OCI-M1 (cell line): ENCODE measurements around the gene CMTM4.
"Not testable (repeated sequence)": the region's sequence is repeated elsewhere in the genome, so short reads cannot be mapped to it uniquely, and the experiment has no call there.

Experiments
- DNase-seq: peaks from one replicate; lab custom pipeline; 2025; lab: John Stamatoyannopoulos, UW

CMTM4 gene

DNA sequence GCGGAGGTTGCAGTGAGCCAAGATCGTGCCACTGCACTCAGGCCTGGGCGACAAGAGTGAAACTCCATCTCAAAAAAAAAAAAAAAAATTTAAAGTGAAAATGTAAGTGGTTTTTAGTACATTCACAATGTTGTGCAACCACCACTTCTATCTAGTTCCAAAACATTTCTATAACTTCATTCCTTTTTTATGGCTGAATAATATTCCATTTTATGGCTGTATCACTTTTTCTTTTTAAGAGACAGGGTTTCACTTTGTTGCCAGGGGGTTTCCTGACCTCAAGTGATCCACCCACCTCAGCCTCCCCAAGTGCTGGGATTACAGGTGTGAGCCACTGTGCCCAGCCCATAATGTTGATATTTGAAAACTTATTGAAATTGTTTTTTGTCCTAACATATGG, 103.7 kb downstream of the CMTM4 start:
- DNase-seq = no peak

DNA sequence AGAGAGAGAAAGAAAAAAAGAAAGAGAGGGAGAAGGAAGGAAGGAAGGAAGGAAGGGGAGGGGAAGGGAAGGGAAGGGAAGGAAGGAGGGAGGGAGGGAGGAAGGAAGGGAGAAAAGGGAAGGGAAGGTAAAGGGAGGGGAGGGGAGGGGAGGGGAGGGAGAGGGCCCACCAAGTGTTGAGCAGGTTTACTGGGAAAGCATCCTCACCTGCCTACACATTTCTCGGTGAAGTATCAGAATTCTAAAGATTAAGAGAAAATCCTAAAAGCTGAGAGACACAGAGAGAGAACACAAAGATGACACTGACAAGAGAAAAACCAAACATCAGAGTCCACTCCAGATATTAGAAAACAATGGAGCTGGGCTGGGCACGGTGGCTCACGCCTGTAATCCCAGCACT, 104.3 kb downstream of the CMTM4 start:
- no peak for DNase-seq

DNA sequence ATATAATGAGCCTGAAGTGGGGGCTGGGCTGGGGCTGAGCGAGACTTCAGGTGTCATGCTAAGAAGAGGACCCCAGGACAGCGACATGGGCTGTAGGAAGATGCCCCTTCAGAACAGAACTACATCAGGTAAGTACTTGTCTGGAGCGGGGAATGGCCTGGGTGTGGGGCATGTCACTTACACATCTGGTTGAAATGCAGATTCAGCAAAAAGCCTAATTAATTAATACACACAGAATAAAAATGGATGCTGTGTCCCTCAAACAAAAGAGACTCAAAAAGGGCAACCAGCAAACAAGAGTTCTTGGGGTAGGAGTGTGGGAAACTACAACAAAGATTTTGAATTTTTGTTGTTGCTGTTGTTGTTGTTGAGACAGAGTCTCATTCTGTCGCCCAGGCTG, 105.5 kb downstream of the CMTM4 start:
- DNase-seq = no peak

DNA sequence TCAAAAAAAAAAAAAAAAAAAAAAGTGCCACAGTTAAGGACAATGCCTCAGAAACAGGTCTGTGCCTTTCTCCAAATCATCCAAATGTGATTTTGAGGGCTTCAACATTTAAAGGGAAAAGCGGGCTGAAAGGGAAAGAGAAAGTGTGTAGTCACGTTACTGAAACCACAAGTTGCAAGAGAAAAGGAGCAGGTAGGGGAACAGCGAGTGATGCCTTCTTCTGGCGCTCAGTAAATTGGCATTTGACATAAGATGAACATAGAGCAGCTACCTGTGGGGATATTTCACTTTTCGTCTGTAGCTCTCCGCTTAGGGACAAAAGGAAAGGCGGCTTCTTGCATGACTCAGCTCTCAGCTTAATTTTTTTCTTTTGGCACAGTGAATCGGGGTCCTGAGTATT, 106.2 kb downstream of the CMTM4 start:
- DNase-seq = peak; percentile 75

DNA sequence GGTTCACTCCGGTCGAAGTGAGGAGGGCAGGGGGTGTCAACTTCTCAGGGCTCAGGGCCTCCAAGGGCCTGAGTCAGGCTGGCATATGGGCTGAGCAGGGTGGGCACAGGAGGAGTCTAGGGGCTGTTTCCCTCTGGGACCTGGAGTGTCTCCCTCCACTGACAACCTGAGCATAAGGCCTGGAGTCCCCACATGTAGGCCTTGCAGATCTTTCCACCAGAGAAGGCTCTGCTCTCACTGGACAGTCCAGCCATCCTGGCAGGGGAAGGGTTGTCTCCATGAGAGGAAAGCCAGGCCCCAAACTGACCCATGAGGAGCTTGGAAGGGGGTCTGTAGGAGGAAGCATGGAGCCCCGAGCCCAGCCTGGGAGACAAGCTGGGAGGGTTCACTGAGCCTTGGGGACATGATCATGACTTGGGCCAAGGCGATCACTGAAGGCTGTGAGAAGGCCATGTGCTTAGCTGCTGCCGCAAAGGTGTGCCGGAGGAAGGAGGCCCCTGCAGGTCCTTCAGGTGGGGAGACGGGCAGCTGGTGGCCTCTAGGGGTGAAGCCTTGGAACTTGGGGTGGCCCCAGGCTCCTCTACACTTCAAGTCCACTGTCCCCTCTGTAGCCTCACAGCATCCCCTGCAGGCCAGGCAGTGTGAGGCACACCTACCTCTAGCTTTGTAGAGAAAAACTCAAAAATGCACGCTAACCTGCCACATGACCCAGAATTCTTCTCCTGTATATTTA, 107.4 kb downstream of the CMTM4 start:
- DNase-seq = peak; percentile 70

DNA sequence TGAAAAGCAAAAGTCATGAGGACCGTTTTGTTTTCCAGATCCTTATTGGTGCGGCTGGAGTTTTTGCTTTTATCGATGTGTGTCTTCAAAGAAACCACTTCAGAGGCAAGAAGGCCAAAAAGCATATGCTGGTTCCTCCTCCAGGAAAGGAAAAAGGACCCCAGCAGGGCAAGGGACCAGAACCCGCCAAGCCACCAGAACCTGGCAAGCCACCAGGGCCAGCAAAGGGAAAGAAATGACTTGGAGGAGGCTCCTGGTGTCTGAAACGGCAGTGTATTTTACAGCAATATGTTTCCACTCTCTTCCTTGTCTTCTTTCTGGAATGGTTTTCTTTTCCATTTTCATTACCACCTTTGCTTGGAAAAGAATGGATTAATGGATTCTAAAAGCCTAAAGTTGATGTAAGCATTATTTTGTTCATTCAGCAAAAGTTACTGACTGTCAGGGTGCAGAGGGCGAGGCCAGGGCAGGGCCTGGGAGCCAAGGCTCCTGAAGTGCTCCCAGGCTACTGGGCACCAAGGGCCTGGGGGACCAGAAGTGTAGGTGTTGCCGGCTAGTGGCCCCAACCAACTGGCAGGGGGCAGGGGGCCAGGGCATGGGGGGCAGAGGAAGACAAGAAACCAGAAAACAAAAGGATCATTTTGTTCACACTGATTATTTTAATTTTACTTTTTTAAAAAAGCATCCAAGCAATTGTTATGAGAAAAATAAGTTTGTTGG, 108.5 kb downstream of the CMTM4 start:
- no peak for DNase-seq

DNA sequence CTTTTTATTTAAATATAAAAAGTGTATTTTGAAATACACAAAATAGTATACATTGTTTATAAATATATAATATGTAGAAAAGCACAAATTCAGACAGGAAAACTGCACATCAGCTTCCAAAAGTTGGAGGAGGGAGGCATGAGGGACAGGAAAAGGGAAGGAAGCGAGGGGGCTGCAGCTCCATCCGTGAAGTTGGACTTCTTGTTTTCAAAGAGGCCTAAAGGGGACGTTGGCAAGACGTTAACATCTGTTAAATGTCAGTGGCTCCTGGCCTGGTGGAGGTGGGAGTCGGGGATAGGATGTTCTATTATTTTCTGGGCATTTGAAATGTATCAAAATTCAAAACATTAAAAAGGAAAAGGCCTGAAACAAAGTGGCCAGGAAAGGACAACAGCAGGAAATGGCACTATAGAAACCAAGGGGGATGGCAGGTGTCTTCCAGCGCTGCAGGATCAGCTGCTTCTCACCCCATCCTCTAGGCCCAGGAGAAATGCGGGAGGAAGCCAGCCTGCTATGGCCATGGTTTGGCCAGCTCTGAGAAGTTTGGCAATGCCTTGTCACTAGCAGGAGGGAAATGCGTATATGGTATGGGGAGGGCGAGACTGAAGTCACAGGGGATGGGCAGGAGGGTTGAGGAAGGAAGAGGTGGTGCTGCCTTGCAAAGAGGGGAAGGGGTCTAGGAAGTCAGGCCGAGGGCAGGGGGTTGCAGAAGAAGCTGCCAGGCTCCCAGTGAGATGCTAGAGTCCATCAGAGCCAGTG, 110.9 kb downstream of the CMTM4 start:
- no peak for DNase-seq

DNA sequence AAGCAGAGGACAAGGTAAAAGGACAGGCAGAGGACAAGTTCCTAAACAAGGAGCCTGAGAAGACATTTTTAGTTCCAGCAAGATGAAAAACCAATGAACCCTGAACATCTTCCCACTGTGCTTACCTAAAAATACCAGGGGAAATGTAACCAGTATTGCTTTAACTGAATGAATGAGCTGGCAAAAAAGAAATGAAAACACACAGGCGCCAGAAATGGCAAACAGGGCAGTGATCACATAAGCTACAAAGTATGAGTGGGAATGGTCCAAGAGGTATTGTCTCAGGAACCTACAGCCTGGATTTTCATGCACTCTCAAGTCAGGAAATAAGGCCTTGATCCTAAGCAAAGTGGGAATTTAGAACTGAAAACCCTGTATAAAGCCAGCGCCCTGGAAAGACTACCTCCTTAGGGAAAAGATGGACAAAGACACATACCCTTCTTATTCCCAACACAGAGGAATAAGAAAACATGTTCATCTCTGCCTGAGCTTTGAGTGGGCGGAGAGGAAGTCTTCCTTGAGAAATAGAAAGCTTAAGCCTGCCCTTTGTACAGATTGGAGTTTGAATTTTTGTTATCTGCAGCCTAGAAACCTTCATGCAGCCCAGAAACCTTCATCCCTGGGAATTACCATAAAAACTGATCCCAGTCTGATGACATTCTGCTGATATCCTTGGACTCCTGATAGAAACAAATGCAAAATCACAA, 115.1 kb downstream of the CMTM4 start:
- DNase-seq = no peak

DNA sequence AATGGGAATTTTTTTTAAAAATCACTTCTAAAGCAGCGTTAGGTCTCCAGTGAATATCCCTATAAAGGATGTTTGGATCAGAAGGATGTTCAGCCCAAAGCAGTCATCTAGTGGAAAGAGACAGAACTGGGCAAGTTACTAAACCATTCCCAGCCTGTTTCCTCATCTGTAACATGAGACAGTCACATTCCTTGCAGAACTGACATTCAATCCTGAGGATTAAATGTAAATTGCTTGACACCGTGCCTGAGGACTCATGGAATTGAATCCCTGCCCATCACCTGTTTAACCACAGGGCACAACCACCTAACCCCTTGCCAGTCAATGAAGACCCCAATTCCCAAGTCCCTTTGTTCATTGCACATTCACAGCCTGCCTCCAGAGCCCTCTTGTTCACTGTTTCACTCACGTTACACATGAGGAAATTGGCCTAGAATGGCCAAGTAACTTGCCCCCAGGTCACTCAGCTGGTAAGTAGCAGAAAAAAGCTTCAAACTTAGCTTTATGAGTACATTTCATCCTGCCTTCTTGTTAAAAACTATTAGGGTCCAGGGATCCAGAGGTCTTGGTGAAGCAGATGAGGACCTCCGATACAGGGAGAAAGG, 115.8 kb downstream of the CMTM4 start:
- DNase-seq = no peak

DNA sequence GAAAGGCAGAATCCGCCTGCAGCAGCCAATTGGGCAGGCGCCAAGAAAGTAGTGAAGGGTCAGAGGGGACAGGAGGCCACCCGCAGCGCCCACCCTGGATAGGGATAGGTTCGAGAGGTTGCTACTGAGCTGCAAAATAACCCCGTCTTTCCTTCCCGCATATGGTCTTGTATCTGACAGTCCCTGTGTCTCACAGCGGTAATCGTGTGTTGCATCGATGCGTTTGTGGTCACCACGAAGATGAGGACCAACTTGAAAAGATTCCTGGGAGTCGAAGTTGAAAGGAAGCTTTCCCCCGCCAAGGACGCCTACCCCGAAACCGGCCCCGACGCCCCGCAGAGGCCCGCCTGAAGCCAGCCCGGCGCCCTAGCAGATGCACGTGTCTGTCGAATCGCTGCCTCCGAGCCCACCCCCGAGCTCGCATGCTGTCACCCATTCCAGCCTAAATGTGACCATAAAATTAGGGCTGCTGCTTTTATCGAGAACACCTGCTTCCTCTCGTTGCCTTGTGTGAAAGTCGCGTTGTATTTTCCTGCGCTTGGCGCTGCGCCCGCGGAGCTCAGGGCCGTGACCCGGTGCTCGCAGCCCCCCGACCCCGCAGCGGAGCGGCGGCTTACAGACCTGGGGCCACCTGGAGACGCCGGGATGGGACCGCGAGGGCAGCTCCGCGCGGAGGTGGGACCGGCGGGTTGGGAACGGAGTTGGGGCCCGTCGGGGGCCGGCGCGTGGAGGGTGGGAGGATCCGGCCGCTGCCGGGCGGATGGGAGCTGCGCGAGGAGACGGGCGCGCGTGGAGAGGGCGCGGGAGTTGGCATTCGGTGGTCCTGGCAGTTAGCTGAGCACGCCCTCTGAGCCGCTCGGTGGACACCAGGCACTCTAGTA, 117.7 kb downstream of the CMTM4 start, which contains the start of gene CMTM2:
Gene CMTM2, plus strand, starts transcription at position 813 of the 881 bp plus-strand sequence. CDS start 145 bp downstream, outside the sequence.
- no peak for DNase-seq

DNA sequence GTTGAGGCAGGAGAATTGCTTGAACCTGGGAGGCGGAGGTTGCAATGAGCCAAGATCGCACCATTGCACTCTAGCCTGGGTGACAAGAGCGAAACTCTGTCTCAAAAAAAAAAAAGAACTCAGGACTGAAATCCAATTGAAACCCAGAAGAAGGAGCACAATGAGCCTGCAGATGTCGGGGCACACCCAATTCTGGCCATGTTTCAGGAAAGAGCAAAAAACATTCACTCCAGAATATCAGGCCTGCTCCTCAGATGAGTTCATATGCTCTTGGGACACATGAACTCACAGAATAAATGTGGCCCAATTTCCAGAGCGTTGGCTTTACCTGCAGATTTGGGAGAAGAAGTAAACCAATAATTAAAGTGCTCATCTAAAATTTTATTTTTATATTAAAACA, 120.2 kb downstream of the CMTM4 start:
- DNase-seq = no peak

DNA sequence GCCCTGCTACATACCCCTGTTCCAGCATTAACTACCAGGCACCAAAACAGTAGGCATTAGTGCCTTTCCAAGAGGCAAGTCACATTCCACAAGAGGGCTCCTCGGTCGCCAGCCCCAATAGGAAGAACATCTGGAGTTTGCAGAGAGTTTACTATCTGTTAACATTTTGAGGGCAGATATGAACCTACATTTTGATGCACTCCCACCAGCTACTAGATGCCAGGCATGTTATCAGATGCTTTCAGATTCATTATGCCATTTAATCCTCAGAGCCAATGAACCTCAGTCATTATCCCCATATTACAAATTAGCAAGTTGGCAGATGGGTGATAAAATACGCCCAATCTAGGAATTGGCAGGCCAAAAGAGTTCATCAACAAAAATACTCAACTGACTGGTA, 121.5 kb downstream of the CMTM4 start:
- DNase-seq = peak; percentile 45

DNA sequence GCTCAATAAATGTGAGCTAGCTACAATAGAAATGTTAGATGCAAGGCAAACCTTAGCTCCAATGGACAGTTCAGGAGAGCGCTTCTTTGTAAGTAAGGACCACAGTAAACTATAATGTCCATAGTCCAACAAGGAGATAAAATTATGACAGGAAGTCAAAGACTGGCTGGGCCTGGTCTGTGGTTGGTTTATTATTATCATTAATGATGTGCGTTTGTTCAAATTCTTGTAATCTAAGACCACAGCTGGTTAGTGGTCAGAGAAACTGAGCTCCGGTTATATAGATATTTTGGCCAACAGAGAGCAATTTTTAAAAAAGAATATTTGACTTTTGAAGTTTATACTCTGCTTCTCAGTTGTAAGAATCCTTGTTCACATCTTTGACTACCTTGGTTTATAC, 122.0 kb downstream of the CMTM4 start:
- DNase-seq = peak; percentile 67

DNA sequence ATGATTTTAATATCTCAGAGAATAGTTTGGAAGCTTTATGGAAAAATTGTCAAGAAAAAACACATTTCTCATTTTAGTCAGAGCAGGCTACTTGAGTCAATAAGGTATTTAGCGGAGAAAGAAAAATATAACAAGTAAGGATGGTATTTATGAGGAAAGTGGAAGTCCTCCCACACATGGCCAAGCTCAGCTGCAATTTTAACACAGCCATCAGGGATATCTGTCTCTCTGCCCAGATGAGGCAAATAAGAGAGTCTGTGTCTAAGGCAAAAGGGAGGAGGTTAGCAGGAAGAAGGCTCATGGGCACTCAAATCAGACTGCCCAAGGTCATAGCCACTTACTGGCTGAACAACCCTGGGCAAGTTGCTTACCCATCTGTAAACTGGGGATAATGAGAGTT, 122.5 kb downstream of the CMTM4 start:
- peak; percentile 55 for DNase-seq

DNA sequence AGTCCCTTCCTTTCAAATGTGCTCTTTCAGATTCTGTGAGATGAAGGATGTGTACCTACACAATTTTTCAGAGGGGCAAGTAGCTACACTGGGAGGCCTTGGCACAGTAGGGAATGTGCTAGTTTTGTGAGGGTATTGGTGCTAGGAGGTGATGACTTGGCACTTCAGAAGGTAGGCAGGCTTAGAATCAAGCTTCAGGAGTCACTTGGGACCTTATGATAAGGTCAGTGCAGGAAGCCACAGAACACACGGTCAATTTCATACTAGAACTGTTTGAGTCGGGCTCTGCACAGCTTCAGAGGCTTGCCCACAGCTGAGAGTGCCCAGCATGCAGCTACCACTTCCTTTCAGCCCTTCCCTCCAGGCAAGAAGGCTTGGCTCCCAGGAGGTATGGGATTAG, 124.2 kb downstream of the CMTM4 start:
- peak; percentile 58 for DNase-seq

DNA sequence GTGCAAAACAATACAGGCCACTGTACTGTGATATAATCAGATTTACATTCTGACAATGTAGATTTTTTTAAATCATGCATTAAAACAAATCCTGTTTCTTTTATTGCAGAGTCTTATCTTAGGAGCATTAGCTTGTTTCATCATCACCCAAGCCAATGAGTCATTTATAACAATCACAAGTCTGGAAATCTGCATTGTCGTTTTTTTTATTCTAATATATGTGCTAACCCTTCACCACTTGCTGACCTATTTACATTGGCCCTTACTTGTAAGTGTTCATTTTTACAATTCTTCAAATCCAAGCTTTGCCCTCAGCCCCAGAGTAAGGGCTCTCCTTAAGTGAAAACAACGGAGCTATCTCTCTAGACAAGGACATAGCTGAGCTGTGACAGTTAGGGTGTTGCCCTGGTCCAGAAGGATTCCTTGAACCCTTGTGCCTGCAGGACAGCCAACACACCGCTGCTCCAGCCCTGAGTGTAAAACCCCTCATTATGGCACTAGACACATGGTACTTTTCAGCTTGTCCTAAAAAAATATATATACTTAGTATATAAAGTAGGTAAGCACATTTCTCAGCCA, 126.6 kb downstream of the CMTM4 start:
- DNase-seq = peak; percentile 65

DNA sequence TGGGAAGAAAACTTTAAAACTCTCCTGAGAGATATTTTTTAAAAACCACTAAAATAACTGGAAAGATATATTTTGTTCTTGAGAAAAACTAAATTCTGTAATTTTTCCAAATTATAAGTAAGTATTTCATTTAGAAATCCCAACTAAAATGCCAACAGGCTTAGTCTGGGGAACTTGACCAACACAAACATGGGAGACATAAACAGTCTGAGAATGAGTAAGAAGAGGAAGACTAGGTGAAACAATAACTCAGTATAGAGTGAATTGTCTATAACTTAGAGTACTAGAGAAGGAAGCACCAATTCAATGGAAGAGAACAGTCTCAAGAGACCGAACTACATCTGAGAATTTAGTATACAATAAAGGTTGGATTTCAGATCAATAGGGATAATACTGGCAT, 127.4 kb downstream of the CMTM4 start:
- DNase-seq = no peak

DNA sequence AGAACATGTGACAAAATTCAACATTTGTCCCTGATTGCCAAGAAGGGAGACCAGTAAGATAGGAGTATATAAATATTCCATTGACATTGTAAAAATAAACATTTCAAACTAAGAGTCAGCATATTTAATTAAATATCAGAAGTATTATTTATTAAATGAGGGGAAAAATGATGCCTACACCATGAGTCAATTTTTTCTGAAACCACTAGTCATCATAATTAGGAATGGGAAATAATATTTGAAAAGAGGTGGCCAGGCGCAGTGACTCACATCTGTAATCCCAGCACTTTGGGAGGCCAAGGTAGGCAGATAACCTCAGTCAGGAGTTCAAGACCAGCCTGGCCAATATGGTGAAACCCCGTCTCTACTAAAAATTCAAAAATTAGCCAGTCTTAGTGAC, 128.2 kb downstream of the CMTM4 start:
- no peak for DNase-seq

DNA sequence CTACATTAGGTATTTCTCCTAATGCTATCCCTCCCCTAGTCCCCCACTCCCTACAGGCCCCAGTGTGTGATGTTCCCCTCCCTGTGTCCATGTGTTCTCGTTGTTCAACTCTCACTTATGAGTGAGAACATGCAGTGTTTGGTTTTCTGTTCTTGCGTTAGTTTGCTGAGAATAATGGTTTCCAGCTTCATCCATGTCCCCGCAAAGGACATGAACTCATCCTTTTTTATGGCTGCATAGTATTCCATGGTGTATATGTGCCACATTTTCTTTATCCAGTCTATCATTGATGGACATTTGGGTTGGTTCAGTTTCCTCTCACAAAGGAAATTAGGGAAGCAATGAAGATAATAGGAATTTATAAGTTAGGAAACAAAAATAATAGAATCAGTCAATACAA, 129.3 kb downstream of the CMTM4 start:
- DNase-seq = not testable (repeated sequence)
